Dermis microvascular lymphatic vessel endothelial cell (primary cell): ENCODE measurements around the gene SOHLH1. TPM values are rescaled to one million over a fixed set of nuclear protein-coding genes. Genes with fewer than 3 reads are reported as not detected.

ENCODE experiments used
- DNase-seq, 2 donors: peaks; one replicate each; pipeline versions ENCODE4 v3.0.0 to v3.0.0-alpha.2; 2010; ENCODE audit warnings: low read depth in 2 of 2
- total RNA-seq: library from RNA; depleted of rRNA; stranded (reverse); fragments of >200 nt; gene quantifications from 2 replicates; pipeline ENCODE4 v1.2.1, GENCODE V29; 2014

SOHLH1 gene
- total RNA-seq, 1 donor from 2014 or later: under 0.01 TPM

DNA sequence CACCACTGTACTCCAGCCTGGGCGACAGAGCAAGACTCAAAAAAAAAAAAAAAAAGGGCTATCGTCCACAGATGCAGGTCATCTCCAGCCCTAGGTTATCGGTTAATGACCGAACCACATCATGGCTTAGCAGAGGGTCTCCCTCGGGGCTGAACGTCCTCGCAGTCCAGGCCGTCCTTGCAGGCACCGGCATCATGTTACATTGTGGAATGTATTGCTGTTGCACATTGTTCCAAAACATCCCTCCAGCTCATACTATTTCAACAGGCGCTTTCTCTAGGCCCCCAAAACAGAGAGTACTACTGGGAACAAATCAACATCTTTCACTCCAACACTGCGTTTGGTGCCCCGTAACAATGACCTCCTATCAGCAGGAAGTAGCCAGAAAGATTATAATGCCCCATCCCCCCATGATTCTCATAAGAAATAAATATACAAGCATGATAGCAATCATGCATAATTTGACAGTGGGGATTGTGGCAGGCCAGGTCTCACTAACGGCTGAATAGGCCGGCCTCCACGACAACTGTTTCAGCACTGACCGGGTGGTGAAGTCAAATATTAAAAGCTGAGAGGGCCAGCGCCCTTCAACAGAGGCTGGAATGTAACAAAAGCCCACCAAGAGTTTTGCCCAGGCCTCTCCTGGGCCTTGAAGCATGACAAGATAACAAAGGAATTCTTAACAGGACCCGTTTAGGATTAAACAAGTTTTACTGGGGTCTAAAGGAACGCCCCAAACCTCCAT, 37.3 kb downstream of the SOHLH1 start:
- DNase-seq: no peak

GRCh38 chr9:135660407-135660806, 38.9 kb downstream of the SOHLH1 start:
- DNase-seq: no peak

- DNase-seq: no peak
Measured at GRCh38 chr9:135659252-135659651, 40.0 kb downstream of the SOHLH1 start.

DNA sequence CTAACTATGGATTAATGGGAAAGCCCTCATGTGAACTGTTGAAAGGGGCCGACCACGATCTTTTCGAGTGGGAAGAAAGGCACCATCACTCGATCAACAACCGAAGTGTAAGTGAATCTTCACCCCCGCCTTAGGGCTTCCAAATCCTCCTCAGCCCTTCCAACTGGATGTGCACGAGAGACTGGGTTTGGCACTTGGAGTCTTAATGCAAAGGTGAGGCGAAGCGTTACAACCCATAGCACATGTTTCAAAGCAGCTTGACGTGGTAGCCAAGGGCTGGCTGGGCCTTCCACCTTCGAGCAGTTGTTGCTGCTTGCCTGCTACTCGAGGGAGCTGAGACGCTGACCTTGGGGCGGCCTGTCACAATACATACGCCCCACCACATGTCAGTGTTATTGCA, 41.9 kb downstream of the SOHLH1 start:
- no peak for DNase-seq

DNA sequence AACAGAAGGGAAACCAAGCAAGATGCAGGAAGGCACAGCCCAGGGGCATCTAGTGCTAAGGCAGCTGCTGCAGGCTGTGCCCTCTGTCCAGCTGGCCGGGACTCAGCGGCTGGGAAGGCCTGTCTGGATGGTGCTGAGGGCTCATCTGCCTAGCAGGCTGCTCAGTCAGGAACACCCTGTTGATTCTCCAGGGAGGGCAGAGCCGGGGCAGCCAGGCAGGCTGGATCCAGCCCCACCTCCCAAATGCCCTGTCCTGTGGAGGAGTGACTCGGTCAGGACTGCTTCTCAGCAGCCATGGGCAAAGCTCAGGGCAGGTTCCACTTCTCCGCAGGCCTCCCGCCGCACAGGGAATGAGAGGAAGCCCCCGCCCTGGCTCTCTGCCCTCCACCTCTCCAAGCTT, 44.0 kb downstream of the SOHLH1 start:
- no peak for DNase-seq

DNA sequence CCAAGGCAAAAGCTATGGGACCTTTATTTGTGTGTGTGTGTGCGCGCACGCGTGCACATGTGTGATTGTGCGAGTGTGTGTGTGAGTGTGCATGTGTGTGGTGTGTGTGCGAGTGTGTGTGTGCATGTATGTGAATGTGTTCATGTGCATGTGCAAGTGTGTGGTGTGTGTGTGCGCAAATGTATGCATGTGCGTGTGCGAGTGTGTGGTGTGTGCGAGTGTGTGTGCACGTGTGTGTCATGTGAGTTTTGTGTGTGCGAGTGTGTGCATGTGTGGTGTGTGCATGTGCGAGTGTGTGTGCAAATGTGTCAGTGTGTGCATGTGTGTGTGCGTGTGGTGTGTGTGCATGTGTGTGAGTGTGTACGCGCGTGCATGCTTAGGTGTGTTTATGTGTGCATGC, 48.9 kb downstream of the SOHLH1 start:
- no peak for DNase-seq

DNA sequence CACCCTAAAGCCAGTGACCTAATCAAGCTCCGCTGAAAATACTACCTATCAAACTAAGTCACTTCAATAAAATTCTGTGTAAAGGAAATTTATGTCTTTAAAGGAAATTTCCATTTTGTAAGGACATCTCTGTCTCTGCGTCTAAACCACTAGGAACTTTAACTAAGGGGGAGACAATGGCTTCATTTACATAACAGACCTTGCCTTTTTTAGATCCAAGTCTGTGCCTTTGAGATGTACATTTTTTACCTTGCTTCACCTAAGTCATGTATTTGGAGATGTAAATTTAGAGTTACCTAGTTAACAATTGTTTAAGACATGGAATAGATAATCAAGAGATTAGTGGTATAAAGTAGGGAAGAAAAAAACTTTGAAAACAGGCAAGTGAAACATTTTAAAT, 49.8 kb downstream of the SOHLH1 start:
- no peak for DNase-seq

- DNase-seq: no peak
Measured at GRCh38 chr9:135648494-135649410, 50.5 kb downstream of the SOHLH1 start.

DNA sequence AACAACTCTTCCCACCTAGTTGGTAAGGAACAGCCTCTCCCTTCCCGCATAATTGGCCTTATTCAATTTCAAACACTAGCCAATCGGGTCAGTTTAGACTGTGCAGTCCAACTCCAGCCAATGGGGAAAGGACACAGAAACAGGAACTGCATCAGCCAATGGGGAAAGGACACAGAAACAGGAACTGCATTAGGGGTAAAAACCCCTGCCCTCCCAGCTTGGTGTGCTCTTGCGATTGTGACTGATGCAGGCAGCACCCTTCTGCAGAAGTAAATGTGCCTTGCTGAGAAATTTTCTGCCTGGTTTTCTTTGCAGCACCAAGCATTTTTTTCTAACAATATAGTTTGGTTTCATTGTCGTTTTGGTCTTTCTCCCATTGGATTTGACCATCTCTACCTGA, 51.4 kb downstream of the SOHLH1 start:
- no peak for DNase-seq

DNA sequence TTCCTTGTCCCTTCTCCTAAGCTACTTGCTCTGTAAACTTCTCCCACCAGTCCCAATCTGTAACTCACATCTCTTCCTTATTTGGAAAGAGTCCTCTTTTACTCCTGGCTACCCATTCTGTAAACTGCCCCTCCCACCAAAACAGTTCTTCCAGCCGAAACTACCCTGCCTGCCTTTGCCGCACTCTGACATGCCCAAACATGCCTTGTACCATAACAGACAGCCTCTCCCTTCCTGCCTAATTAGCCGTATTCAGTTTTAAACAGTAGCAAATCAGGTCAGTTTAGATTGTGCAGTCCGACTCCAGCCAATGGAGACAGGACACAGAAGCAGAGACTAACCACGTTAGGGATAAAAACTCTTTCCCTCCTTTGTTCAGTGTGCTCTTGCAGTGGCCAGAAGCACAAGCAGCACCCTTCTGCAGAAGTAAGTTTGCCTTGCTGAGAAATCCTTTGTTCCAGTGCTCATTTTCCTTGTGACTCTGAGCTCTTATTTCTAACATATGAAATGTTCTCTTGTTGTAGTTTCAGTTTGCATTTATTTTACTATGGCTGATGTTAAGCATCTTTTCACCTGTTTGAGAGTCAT, 54.6 kb downstream of the SOHLH1 start:
- DNase-seq: no peak

Other genes with a start within 250 kb of the SOHLH1 start
- 8.7 and 11.3 TPM in 2 replicates for gene PPP1R26, start 219.7 kb downstream of the SOHLH1 start, total RNA-seq
- gene MRPS2, start 198.8 kb downstream of the SOHLH1 start, total RNA-seq: 11.3 and 18.5 TPM in 2 replicates
- gene LCN1, start 178.0 kb downstream of the SOHLH1 start, total RNA-seq: not detected in 2 replicates
- not detected in 2 replicates for gene OBP2A, start 153.4 kb downstream of the SOHLH1 start, total RNA-seq
- not detected in 2 replicates for gene PAEP, start 137.7 kb downstream of the SOHLH1 start, total RNA-seq
- not detected in 2 replicates for gene GLT6D1, start 59.9 kb downstream of the SOHLH1 start, total RNA-seq
- not detected in 2 replicates for gene LCN9, start 36.2 kb downstream of the SOHLH1 start, total RNA-seq
- gene KCNT1, start 2.7 kb upstream of the SOHLH1 start, total RNA-seq: not detected in 2 replicates
- gene CAMSAP1, start 208.1 kb upstream of the SOHLH1 start, total RNA-seq: 11.9 and 17.8 TPM in 2 replicates